ENCODE measurements around the gene DYNLT2.
A peak's percentile ranks its signal among the peaks of the same experiment; 100 is the strongest.

Gene DYNLT2

DNA sequence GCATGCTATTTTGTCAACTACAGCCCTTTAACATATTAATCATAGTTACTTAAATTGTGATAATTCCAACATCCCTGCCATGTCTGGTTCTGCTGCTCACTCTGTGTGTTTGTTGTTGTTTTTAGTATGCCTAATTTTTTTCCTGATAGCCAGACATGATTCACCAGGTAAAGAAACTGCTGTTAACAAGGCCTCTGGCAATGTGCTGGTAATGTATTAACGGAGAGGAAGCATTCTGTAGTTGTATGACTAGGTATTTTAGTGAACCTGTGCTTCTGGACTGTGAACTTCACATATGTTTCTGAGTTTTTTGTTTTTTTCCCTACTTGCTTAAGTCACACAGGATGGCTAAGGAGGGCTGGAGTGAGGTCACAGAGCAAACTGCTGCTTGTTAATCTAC lies 4.8 kb downstream of the DYNLT2 start:
- in situ Hi-C loops (cut with HindIII; ENCODE audit: low pct_ligation_motif_present, low pct_unique_long_range_greater_than_20kb, low sequenced_read_pairs) = no loop called here
- DNase-seq = no peak

GRCh38 chr6:169745405-169745804 lies 6.0 kb downstream of the DYNLT2 start:
- DNase-seq = no peak
- in situ Hi-C loops (cut with HindIII; ENCODE audit: low pct_ligation_motif_present, low pct_unique_long_range_greater_than_20kb, low sequenced_read_pairs) = no loop called here

- in situ Hi-C loops (cut with HindIII; ENCODE audit: low pct_ligation_motif_present, low pct_unique_long_range_greater_than_20kb, low sequenced_read_pairs) = no loop called here
- DNase-seq = no peak
Observed at GRCh38 chr6:169741344-169741743, 10.0 kb downstream of the DYNLT2 start.

GRCh38 chr6:169738976-169739529 lies 12.3 kb downstream of the DYNLT2 start:
- DNase-seq = no peak
- in situ Hi-C loops (cut with HindIII; ENCODE audit: low pct_ligation_motif_present, low pct_unique_long_range_greater_than_20kb, low sequenced_read_pairs) = no loop called here

DNA sequence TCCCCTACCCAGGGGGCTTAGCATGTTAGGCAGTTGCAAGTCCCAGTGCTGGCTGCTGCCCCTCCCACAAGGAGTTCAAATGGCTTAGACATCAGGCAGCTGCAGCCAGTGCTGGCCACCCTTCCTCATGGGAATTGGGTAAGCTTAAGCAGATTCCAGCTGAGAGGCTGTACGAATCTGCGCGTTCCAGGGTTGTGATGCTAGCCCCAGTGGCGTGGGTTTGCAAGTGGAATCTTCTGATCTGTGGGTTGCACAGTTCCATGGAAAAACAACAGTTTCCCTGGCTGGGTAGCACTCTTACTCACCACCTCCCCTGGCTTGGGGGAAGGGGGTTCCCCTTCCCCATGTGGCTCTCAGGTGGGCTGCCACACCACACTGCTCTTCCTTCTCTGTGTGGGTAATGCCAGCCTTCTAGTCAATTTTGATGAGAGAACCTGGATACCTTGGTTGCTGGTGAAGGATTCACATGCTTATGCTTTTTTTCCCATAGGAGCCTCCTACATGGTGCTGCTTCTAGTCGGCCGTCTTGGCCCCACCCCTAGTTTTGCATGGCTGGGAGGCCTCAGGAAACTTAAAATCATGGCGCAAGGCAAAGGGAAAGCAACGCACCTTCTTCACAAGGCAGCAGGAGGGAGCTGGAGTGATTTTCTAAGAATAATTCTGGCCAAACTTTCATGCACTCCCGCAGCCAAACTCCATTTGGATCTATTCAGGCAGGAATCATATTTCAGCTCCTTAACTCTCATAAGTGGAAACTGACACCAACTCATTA lies 13.0 kb downstream of the DYNLT2 start:
- no peak for DNase-seq
- in situ Hi-C loops (cut with HindIII; ENCODE audit: low pct_ligation_motif_present, low pct_unique_long_range_greater_than_20kb, low sequenced_read_pairs) = no loop called here

- no peak for DNase-seq
- in situ Hi-C loops (cut with HindIII; ENCODE audit: low pct_ligation_motif_present, low pct_unique_long_range_greater_than_20kb, low sequenced_read_pairs) = no loop called here
Observed at GRCh38 chr6:169729961-169730360, 21.4 kb downstream of the DYNLT2 start.

- DNase-seq = no peak
- in situ Hi-C loops (cut with HindIII; ENCODE audit: low pct_ligation_motif_present, low pct_unique_long_range_greater_than_20kb, low sequenced_read_pairs) = no loop called here
Observed at GRCh38 chr6:169726963-169727362, 24.4 kb downstream of the DYNLT2 start.

- in situ Hi-C loops (cut with HindIII; ENCODE audit: low pct_ligation_motif_present, low pct_unique_long_range_greater_than_20kb, low sequenced_read_pairs) = no loop called here
- DNase-seq = no peak
Observed at GRCh38 chr6:169726049-169726400, 25.3 kb downstream of the DYNLT2 start.

DNA sequence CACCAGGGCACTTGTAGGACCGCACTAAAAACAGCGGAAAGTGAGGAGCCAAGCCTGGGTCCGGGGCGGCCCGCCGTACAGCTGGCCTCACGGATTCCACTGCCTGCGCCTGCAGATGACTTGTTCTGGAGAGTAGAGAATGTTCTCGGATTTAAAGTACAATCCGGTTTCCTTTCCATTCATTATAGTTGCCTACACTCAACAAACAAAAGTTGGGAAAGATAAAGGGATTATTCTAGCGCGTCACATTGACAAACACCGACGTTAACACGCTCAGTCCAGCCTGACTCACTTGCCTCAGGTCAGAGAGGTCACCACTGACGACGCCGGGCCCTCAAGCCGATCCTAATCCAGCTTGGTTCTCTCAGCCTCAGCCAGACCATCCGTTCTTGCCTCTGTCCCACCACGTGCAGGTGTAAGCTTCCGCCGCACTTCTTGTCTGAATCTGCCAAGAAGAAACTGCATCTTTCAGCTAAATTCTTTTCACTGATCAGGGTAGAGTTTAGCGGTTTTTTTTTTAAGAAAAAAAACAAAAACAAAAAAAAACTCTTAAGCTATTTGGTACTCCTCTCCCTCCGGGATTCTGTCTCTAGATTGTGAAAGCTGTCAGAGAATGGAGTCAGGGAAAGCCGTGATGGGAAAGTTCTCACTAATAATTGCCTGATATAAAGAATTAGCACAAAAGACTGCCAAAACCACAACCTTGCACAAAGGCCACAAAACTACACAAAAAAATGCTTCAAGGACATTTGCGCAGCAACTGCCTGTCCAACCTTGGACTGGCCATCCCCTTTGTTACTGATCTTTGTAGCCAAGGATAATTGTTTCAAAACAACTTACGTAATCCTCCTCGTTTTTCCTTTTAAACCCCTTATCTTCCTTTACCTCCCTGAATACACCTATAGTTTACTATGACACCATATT lies 26.0 kb downstream of the DYNLT2 start:
- in situ Hi-C loops (cut with HindIII; ENCODE audit: low pct_ligation_motif_present, low pct_unique_long_range_greater_than_20kb, low sequenced_read_pairs) = no loop called here
- DNase-seq = peak; percentile 77

- DNase-seq = peak; percentile 48
- in situ Hi-C loops (cut with HindIII; ENCODE audit: low pct_ligation_motif_present, low pct_unique_long_range_greater_than_20kb, low sequenced_read_pairs) = no loop called here
Observed at GRCh38 chr6:169724494-169725124, 26.8 kb downstream of the DYNLT2 start, which contains the start of gene PHF10. TSS of gene PHF10 (minus strand) at chr6:169724500. CDS start at chr6:169723931, 569 bp downstream.

DNA sequence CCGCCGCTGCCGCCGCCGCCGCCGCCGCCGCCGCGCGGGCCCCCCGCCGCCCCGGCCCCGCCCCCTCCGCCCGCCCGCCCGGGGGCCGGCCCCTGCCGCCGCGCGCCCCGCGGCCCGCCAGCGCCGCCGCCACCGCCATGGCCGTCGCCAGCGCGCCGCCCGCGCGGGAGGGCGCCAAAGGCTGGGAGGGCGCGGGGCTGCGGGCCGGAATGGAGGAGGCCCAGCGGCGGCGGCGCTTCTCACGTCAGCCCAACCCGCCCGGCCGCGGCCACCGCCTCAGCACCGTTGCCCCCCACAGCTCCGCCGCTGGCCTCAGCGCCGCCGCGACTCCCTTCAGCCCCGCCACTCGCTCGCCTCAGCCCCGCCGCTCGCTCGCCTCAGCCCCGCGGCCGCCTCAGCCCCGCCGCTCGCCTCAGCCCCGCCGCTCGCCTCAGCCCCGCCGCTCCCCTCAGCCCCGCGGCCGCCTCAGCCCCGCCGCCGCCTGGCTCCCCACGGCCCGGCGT lies 27.3 kb downstream of the DYNLT2 start:
- peak; percentile 34 for DNase-seq
- in situ Hi-C loops (cut with HindIII; ENCODE audit: low pct_ligation_motif_present, low pct_unique_long_range_greater_than_20kb, low sequenced_read_pairs) = no loop called here

DNA sequence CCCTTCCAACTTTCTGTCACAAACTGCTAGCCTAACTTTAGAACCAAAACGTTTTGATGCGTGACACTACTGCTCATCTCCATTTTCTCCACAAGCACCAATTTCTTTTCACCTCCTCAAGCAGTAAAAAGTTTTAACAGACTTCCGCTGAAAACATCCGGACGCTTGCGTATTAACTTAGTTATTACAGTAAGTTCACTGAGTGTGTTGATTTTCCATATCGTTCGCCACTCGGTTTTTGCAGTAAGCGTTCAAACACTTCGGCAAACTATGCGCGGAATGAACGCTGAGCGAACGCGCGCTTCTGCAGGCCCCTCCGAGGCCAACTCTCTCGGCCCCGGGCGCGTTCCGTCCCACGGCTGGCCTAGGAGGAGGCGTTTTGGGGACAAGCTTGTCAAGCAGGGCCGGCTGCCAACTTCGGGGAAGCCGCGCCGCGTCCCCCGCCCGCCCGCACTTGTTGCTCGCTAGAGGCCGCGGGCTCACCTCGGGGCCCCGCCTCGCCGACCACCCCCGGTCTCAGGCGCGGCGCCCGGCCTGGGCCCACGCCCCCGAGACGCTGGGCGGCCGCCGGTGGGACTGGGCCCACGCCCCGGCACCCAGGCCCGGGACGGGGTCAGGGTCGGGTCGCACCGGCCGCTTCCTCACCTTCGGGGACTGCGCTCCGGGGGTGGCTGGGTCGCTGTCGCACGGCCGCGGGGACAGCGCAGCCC lies 28.0 kb downstream of the DYNLT2 start:
- in situ Hi-C loops (cut with HindIII; ENCODE audit: low pct_ligation_motif_present, low pct_unique_long_range_greater_than_20kb, low sequenced_read_pairs) = no loop called here
- peak; percentile 54 for DNase-seq

DNA sequence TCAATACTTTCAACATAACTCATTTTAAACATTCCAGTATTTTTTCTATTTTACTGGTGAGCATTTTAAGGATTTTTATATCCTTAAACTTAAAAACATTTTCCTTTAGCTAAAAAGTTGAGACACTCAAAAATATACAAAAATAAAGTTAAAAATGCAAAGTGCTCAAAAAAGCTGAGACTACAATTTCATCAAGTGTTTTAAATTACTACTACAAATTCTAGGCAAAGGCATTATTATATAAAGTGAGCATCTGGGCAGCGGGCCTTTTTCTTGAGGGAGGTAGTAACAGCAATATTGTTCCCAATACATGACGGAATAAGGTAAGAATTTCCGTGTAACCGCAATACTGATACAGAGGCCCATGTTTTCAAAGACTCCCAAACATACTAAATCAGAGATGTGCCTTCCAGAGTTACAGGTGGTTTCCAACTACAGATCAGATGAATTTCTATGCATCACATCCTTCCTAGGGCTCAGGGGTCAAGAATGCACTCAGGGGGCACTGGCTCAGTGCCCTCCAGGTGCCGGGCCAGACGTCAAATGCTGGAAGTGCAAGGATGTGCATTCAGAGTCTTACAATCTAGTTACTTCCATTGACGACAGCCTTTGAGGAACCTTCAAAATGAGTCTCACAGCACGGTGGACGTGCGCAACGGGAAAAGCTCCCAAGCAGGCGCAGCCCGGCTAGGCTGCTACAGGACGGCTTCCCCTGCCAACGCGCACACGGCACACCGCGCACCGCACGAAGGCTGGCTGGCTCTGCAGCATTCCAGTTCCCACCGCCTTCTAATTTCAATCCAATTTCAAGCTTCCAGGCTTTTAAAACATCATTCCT lies 28.8 kb downstream of the DYNLT2 start:
- in situ Hi-C loops (cut with HindIII; ENCODE audit: low pct_ligation_motif_present, low pct_unique_long_range_greater_than_20kb, low sequenced_read_pairs) = no loop called here
- peak; percentile 73 for DNase-seq

DNA sequence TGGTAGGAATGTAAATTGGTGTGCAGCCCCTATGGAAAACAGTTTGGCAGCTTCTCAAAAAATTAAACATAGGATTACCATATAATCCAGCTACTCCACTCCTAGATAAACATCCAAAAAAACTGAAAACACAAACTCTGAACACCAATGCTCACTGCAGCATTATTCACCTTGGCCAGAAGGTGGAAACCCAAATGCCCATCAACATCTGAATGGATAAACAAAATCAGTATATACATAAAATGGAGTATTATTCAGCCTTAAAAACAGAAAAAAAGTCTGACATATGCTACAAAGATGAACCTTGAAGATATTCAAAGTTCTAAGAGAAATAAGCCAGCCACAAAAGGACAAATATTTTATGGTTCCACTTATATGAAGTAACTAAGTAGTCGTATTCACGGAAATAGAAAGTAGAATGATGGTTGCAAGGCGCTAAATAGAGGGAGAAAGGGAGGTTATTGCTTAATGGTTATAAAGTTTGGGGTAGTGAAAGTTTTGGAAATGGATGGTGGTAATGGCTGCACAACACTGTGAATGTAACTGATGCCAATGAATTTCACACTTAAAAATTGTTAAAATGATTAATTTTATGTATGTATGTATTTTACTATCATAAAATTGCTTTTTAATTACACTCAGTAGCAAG lies 31.0 kb downstream of the DYNLT2 start:
- no peak for DNase-seq
- in situ Hi-C loops (cut with HindIII; ENCODE audit: low pct_ligation_motif_present, low pct_unique_long_range_greater_than_20kb, low sequenced_read_pairs) = no loop called here

DNA sequence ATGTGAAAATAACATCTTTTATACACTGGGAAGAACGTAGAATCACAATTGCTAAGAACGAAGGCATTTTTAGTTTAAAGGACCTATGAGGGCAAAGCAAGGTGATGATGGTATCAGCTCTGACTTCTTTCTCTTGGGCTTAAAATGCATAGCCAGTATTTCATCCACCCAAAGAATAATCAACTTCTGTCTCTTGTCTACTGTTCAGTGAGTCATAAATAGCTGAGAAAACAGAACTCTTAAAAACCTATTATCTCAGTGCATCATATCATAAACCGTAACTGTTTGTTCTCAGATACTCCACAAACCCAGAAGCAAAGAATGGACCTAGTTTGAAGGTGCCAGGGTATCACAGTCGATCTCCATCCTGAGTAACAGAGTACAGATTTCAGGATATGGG lies 32.3 kb downstream of the DYNLT2 start:
- in situ Hi-C loops (cut with HindIII; ENCODE audit: low pct_ligation_motif_present, low pct_unique_long_range_greater_than_20kb, low sequenced_read_pairs) = no loop called here
- DNase-seq = no peak

GRCh38 chr6:169714595-169714994 lies 36.8 kb downstream of the DYNLT2 start:
- no peak for DNase-seq
- in situ Hi-C loops (cut with HindIII; ENCODE audit: low pct_ligation_motif_present, low pct_unique_long_range_greater_than_20kb, low sequenced_read_pairs) = no loop called here

DNA sequence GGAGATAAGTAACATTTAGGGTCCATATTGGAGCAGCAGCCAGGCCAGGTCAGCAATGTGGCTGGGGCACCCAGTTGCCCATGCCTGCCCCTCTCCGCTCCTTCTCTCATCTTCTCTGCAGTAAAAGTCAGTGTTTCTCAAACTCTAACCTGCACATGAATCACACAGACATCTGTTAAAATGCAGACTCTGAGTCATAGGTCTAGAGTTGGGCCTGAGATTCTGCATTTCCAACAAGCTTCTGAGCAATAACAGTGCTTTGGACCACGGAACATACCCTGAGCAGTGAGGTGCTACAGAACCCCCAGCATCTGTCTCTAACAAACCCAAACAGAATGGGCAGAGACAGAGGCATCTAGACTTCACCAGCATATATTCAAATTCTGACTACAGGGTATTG lies 37.2 kb downstream of the DYNLT2 start:
- no peak for DNase-seq
- in situ Hi-C loops (cut with HindIII; ENCODE audit: low pct_ligation_motif_present, low pct_unique_long_range_greater_than_20kb, low sequenced_read_pairs) = no loop called here

Data from ACHN (cell line).